IPS-18c (cell line): Measurements from ENCODE around the gene SCN1A.

Experiments used
- H3K4me3 ChIP-seq: 2 replicates; pipeline ENCODE4 v1.7.0; 2013; ENCODE audit warnings: low read depth, mild to moderate bottlenecking, low read length, moderate library complexity; ENCODE audit not compliant: insufficient read depth
- H3K9me3 ChIP-seq: one replicate; pipeline ENCODE4 v1.6.1; 2013; ENCODE audit warnings: mild to moderate bottlenecking, low read length, moderate library complexity; ENCODE audit not compliant: control insufficient read depth, insufficient read depth

The SCN1A gene

DNA sequence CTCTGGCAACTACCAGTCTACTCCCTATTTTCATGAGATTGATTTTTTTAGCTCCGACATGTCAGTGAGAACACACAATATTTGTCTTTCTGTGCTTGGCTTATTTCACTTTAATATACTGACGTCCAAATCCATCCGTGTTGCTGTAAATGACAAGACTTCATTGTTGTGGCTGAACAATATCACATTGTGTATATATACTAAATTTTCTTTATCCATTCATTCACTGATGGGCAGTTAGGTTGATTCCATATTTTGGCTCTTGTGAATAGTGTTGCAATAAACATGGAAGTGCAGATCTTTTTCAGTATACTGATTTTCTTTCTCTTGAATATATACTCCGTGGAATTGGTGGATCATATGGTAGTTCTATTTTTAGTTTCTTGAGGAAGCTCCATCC is 168.4 kb downstream of the SCN1A start:
- H3K4me3 ChIP-seq: no peak overlapping the region
- H3K9me3 ChIP-seq: no peaks in the 10 kb centered on the region

DNA sequence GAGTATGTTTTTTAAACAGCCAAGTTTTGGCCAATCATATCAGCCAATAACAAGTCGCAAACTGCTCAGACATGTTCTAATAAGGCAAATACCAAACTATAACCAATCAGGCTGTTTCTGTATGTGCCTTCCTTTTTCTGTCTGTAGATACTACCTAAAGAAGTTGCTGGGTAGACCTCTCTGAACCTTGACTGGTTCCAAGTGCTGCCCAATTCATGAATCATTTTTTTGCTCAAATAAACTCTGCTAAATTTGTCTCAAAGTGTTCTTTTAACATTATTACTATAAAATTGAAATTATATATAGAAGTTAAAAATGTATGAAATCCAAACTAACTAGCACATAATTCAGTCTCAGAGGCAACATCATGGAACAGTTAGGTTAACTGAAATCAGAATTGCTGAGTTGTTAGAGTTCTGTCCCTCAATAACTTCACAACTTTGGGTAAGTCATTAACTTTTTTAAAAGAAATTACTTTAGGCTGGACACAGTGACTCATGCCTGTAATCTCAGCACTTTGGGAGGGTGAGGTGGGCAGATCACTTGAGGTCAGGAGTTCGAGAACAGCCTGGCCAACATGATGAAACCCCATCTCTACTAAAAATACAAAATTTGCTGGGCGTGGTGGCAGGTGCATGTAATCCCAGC is 169.4 kb downstream of the SCN1A start:
- Histone ChIP-seq H3K9me3 (no peaks in the 10 kb centered on the region), H3K4me3 (no peak overlapping the region)

DNA sequence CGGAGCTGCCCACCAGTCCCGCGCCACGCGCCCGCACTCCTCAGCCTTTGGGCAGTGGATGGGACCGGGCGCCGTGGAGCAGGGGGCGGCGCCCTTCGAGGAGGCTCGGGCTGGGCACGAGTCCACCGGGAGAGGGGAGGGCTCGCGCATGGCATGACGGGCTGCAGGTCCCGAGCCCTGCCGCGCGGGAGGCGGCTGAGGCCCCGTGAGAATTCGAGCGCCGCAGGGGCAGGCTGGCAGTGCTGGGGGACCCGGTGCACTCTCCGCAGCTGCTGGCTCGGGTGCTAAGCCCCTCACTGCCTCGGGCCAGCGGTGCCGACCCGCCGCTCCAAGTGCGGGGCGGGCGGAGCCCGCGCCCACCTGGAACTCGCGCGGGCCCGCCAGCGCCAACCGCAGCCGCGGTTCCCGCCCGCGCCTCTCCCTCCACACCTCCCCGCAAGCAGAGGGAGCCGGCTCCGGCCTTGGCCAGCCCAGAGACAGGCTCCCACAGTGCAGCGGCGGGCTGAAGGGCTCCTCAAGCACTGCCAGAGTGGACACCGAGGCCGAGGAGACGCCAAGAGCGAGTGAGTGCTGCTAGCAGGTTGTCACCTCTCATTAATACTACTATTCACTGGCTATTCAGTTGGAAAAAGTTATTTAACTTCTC is 170.7 kb downstream of the SCN1A start:
- Histone ChIP-seq H3K9me3 (no peaks in the 10 kb centered on the region), H3K4me3 (no peak overlapping the region)

DNA sequence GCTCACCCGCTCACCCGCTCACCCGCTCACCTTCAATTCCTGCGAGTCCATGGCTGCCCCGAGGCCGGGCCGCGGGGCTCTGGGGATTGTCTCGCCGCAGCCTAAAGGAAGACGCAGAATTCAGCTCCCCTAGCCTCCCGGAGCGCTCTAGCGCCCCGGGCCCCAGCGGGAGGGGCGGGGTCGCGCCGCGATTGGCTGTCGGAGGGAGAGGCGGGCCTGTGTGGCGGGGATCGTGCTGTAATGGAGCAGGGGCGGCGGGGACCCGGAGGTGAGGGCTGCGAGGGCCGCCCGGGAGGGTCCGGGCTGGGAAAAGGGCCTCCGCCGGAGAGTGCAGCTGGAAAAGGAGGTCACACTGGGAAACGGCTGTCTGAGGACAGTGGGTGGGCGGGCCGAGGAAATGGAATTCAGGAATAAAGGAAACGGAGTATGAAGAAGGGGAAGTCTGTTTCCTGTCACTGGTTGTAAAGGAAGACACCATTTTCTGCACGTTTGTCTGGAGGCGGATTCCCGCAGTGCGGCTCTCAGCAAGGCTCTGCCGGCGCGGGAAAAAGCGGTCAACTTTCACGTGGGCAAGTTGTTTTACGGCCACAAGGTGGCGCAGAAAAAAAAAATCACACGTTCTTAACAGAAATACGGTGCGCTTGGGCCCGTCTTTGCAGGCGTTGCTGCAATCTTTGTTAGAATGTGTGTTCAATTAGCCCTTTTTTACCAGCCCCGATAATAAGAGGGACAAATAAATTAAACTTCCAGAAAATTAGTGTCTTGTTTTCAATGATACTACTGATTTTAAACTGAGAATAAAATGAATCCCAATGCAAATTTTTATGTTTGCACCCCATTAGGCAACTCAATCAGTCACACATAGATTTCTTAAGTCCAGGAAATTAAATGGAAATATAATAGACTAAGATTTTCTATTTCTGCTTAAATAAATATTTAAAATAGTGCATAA is 173.9 kb downstream of the SCN1A start, which contains the start of gene TTC21B:
TSS of gene TTC21B (minus strand) at position 122 of the 952 bp plus-strand sequence. CDS start at position 51, 71 bp downstream.
- H3K4me3 ChIP-seq: peak within 1 kb of the TSS; percentile 61
- H3K9me3 ChIP-seq: no peaks in the 10 kb centered on the region

DNA sequence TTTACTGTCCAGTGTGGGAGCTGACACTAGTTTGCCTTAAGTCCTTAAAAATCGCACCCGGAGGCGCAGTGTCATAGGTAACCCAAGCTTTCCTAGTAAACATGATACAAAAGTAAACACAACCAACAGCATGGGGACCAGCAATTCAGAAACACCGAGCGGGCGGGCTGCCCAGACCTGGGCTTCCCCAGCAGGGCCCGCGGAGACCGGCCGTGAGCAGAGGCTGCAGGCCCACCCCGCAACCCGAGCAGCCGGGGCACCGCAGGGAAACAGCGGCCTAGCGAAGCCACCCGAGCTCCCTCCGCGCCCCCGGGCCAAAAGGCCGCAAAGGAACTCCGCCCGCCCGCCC is 174.5 kb downstream of the SCN1A start:
- H3K4me3 ChIP-seq: peak overlapping the region; percentile 61
- no peaks in the 10 kb centered on the region for H3K9me3 ChIP-seq

DNA sequence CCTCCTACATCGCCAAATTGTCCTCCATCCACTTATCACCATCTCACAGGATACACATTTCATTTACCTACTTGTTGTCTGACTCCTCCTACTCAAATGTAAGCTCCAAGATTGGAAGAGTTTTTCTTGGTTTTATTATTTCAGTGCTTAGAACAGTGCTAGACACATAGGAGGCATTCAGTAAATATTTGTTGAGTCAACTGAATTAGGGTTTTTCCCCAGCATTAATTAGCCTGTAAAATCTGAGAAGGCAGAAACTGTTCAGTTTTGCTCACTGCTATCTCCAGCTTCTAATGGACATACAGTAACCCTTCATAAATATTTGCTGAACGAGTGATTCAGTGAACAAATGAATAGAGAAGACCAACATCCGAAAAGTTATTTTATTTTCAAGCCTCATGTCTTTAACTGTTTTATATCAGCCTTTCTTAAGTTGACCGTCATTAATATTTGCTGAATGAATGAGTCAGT is 175.0 kb downstream of the SCN1A start:
- no peaks in the 10 kb centered on the region for H3K9me3 ChIP-seq
- H3K4me3 ChIP-seq: peak overlapping the region; percentile 61

DNA sequence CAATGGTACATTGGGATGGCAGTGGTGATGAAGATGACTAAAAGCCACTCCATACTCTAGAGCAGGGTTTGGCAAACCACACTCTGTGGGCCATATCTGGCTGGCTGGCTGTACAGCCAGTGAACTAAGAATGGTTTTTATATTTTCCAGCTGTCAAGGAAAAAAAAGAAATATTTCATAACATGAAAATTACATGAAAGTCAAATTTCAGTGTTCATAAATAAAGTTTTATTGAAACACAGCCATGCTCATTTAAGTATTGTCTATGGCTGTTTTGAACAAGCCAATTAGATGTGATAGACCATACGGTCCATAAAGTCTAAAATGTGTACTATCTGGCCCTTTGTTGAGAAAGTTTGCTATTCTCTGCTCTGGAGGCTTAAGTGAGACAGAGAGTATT is 175.7 kb downstream of the SCN1A start:
- H3K4me3 ChIP-seq: no peak overlapping the region
- H3K9me3 ChIP-seq: no peaks in the 10 kb centered on the region

DNA sequence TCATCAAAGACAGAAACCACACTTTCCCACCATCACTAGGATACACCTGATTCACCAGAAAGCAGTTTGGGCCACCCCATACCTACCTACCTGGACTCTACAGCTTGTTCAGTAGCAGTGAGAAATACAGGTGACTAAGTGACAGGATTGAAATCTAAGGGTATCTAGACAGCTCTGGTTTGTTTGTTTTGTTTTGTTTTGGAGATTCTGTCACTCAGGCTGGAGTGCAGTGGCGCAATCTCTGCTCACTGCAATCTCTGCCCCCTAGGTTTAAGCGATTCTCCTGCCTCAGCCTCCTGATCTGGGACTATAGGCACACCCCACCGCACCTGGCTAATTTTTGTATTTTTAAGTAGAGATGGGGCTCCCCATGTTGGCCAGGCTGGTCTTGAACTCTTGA is 177.4 kb downstream of the SCN1A start:
- Histone ChIP-seq H3K4me3 (no peak overlapping the region), H3K9me3 (no peaks in the 10 kb centered on the region)

DNA sequence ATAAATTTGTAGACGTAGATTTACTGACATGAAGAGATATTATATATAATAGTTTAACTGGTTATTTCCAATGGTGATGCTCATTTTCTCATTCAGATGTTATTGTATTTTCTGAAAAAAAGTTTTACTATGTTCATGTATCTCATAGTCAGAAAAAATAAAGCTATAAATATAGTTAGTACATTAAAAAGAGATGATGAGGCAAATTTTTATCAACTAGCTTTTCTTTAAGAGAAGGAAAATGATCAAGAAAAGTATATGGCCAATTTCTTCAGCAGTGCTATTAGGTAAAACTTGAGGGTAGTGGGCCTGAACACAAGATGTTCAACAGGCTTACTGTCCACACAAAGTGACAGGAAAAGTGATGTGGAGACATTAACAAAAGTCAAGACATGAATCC is 186.0 kb downstream of the SCN1A start:
- Histone ChIP-seq H3K4me3 (no peak overlapping the region), H3K9me3 (no peaks in the 10 kb centered on the region)

DNA sequence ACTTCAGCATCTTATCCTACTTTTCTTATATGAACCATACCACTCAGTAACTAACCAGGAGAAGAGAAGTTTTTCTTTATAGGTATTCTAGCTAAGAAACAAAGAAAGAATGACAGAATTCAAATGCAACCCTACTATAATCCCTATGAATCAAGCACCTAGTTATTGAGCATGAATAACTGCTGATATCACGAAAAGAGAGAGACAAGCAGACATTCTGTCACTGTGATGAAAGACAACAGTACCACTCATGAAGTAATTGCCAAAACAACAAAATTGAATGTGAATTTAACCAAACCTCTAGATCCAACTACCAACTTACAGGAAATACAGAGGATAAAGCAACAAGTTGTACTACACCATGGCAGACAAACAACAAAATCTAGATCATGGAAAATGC is 189.6 kb downstream of the SCN1A start:
- no peaks in the 10 kb centered on the region for H3K9me3 ChIP-seq
- H3K4me3 ChIP-seq: no peak overlapping the region
